GM13977 (cell line): ENCODE data around the gene ACSM2A.
"Not testable (repeated sequence)": the region's sequence is repeated elsewhere in the genome, so short reads cannot be mapped to it uniquely, and the experiment has no call there.

ENCODE experiments used
- DNase-seq: peaks from one replicate; pipeline ENCODE4 v3.0.0; 2012; ENCODE audit warnings: low spot score
- in situ Hi-C: fragments of 300-500 bp; cut with MboI; formaldehyde crosslinking; loops from one replicate; pipeline ENCODE4 v1.12.0; 2022; ENCODE audit warnings: low sequenced_read_pairs, low pct_unique_long_range_greater_than_20kb, mixed read lengths, inconsistent platforms; ENCODE audit not compliant: unreplicated experiment
- TF ChIP-seq, protein P1 (sequence below): IDR thresholded peaks from 2 replicates; pipeline ENCODE4 v1.5.1; 2012; ENCODE audit warnings: mild to moderate bottlenecking, control low read depth; ENCODE audit not compliant: insufficient read depth; ENCODE audit errors: extremely low read depth, missing control alignments

ACSM2A gene, protein sequence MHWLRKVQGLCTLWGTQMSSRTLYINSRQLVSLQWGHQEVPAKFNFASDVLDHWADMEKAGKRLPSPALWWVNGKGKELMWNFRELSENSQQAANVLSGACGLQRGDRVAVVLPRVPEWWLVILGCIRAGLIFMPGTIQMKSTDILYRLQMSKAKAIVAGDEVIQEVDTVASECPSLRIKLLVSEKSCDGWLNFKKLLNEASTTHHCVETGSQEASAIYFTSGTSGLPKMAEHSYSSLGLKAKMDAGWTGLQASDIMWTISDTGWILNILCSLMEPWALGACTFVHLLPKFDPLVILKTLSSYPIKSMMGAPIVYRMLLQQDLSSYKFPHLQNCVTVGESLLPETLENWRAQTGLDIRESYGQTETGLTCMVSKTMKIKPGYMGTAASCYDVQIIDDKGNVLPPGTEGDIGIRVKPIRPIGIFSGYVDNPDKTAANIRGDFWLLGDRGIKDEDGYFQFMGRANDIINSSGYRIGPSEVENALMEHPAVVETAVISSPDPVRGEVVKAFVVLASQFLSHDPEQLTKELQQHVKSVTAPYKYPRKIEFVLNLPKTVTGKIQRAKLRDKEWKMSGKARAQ

GRCh38 chr16:20451364-20451763 lies at the start of gene ACSM2A:
Gene ACSM2A, plus strand, starts transcription at chr16:20451521. Its CDS starts 8,594 bp downstream, at chr16:20460115.
- DNase-seq, in situ Hi-C loops: not testable (repeated sequence)

DNA sequence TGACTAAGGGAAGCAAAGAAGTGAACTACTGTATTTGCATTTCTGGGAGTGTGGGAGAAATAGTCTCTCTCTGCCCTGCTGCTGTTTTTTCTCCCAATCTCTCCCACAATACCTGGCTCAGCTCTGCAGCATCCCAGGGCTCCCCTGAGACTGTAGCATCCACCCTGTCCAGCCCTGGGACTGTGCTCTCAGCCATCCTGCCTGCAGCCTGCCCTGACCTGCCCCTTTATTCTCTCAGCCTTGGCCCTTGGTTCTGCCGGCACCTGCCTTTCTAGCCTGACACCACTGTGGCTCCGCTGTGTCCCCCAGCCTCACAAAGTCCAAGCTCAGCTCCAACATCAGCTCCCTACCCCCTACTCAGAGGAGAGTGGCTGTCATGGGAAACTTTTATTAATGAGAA lies 48.7 kb upstream of the ACSM2A start:
- no peak for DNase-seq
- in situ Hi-C loops, result loop anchor here (25.0 kb wide), 1 partner anchor 310 kb away; no protein-coding TSS in a partner anchor

GRCh38 chr16:20404637-20405036 lies 46.7 kb upstream of the ACSM2A start, which contains the start of gene PDILT:
Gene PDILT, minus strand, starts transcription at chr16:20404737. Its CDS starts 5,437 bp downstream, at chr16:20399300.
- TF ChIP-seq, protein P1, sequence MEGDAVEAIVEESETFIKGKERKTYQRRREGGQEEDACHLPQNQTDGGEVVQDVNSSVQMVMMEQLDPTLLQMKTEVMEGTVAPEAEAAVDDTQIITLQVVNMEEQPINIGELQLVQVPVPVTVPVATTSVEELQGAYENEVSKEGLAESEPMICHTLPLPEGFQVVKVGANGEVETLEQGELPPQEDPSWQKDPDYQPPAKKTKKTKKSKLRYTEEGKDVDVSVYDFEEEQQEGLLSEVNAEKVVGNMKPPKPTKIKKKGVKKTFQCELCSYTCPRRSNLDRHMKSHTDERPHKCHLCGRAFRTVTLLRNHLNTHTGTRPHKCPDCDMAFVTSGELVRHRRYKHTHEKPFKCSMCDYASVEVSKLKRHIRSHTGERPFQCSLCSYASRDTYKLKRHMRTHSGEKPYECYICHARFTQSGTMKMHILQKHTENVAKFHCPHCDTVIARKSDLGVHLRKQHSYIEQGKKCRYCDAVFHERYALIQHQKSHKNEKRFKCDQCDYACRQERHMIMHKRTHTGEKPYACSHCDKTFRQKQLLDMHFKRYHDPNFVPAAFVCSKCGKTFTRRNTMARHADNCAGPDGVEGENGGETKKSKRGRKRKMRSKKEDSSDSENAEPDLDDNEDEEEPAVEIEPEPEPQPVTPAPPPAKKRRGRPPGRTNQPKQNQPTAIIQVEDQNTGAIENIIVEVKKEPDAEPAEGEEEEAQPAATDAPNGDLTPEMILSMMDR, result no peak
- in situ Hi-C loops, result loop anchor here (25.0 kb wide), 1 partner anchor 308 kb away; no protein-coding TSS in a partner anchor
- no peak for DNase-seq

More for the DNA sequence above, 48.7 kb upstream of the ACSM2A start:
- TF ChIP-seq, protein P1, result no peak

DNA sequence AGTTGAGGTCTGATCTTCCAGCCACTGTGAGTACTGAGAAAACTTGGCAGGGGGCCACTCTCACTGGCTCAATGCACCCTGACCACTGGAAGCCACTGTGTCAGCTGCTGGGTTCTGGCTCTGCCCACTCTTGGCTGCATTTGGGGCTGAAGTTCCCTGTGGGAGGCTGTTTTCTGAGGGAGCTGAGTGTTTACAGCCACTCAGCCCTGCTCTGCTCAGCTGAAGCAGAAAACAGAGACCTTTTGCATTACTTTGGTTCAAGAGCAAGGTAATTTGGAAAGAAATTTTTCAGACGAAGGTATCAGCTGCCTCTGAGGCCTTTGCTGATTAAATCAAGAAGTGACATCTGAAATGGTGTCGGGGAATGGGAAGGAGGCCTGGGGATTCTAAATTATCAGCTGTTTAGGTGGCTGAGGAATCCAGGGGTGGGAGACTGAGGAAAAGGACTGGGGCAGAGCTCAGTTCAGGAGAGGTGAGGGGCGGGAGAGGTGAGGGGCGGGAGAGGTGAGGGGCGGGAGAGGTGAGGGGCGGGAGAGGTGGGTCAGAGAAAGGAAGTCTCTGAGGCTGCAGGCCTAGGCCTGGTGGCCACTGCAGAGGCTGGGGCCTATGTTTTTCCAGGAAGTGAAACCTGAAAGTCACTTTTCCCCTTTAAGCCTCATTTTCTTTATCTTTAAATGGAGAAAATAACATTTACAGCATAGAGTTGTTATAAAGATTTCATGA lies 41.8 kb upstream of the ACSM2A start, which contains the start of gene ACSM5:
ACSM5 (plus strand) TSS at position 137 of the 723 bp plus-strand sequence. CDS start 1,951 bp downstream, outside the sequence.
- TF ChIP-seq, protein P1, result no peak
- in situ Hi-C loops, result loop anchor here (25.0 kb wide), 1 partner anchor 303 kb away; no protein-coding TSS in a partner anchor
- DNase-seq, result no peak

- in situ Hi-C loops, result loop anchor here (25.0 kb wide), 1 partner anchor 302 kb away; no protein-coding TSS in a partner anchor
- TF ChIP-seq, protein P1, result no peak
- DNase-seq, result peak; percentile 53
Measured at GRCh38 chr16:20410121-20410723, 41.1 kb upstream of the ACSM2A start.

GRCh38 chr16:20411055-20411454 lies 40.3 kb upstream of the ACSM2A start:
- in situ Hi-C loops, result loop anchor here (25.0 kb wide), 1 partner anchor 301 kb away; no protein-coding TSS in a partner anchor
- TF ChIP-seq, protein P1, result no peak
- DNase-seq, result no peak
